ENCODE measurements around the gene NTSR1.
A peak's percentile ranks its signal among the peaks of the same experiment; 100 is the strongest.

Gene NTSR1

DNA sequence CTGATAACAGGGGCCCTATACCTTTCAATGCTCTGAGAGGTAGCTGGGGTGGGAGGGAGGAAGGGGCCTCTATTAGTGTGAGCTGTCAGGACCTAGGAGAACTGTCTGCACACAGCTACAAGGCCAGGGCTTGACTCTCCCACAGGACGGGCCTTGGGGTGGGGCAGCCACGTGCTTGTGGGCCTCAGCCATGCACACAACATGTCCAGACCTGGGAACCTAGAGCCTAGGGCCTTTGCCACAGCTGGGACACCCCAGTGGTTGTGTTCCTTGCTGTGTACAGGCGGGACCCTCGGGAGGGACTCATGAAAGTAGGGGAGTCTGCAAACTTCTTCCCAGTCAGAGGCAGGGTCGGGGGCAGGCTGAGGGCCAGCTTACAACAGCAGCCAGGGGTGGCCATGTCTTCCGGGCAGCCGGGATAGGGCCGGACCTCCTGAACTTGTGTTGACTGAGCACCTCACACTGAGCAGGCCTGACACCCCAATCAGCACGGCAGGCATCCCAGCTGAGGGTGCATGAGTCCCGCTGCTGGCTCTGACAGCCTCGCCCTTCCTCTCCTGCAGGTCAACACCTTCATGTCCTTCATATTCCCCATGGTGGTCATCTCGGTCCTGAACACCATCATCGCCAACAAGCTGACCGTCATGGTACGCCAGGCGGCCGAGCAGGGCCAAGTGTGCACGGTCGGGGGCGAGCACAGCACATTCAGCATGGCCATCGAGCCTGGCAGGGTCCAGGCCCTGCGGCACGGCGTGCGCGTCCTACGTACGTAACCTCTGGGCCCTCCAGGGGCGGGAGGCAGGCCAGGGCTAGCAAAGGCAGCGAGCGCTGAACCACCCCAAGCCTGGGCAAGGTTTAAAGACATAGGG, 45.7 kb downstream of the NTSR1 start:
- H3K56ac ChIP-seq (ENCODE audit: low read length) = peak overlapping the region; percentile 15
- H4K5ac ChIP-seq (ENCODE audit: low read length) = no peak overlapping the region
- no peak overlapping the region for H2BK15ac ChIP-seq (replicated peaks; ENCODE audit: low read depth)
- H3K4me1 ChIP-seq (ENCODE audit: control insufficient read depth, low read depth, low read length) = peaks cover 2% of the 10 kb centered on the region
- H3K4me2 ChIP-seq (ENCODE audit: low read length) = no peak overlapping the region
- no peak overlapping the region for H2AK5ac ChIP-seq (ENCODE audit: low read length)
- no peak overlapping the region for H3K4ac ChIP-seq (ENCODE audit: low read depth, low read length)
- no peak overlapping the region for H3K4me3 ChIP-seq (ENCODE audit: low read length)
- H3K27ac ChIP-seq (ENCODE audit: low read depth, low read length) = no peak overlapping the region
- no peak overlapping the region for H2BK120ac ChIP-seq (ENCODE audit: low read depth, low read length)
- H3K18ac ChIP-seq (ENCODE audit: low read length) = no peak overlapping the region
- no peak overlapping the region for H3K9ac ChIP-seq (ENCODE audit: low read length)
- H3K27me3 ChIP-seq (ENCODE audit: insufficient read depth, low read length, poor library complexity) = no peaks in the 10 kb centered on the region
- no peaks in the 10 kb centered on the region for H3K79me1 ChIP-seq (ENCODE audit: low read length)
- H4K8ac ChIP-seq (ENCODE audit: low read depth, low read length) = no peak overlapping the region
- DNase-seq = no peak
- no CpG with 5 or more reads among the region's 31 CpGs for WGBS (ENCODE audit: extremely low coverage, insufficient coverage, low lambda C conversion rate)
- H3K23ac ChIP-seq (ENCODE audit: low read length) = no peak overlapping the region
- no peak overlapping the region for H2BK5ac ChIP-seq (ENCODE audit: low read length)
- H3K79me2 ChIP-seq (ENCODE audit: control insufficient read depth, insufficient read depth, low read length) = no peaks in the 10 kb centered on the region
- H3K36me3 ChIP-seq (ENCODE audit: control insufficient read depth, insufficient read depth, low read length) = no peaks in the 10 kb centered on the region

DNA sequence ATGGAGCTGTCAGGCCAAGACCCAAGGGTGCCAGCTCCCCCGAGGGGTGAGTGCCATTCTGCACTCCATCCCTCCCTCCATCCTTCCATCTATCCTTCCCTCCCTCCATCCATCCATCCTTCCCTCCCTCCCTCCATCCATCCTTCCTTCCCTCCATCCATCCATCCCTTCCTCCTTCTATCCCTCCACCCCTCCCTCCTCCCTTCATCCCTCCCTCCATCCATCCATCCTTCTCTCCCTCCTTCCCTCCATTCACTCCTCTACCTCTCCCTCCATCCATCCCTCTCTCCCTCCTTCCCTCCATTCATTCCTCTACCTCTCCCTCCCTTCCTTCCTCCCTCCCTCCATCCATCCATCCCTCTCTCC, 46.3 kb downstream of the NTSR1 start:
- no peak overlapping the region for H2BK120ac ChIP-seq (ENCODE audit: low read depth, low read length)
- H3K4me2 ChIP-seq (ENCODE audit: low read length) = no peak overlapping the region
- no peak overlapping the region for H3K4me3 ChIP-seq (ENCODE audit: low read length)
- no peak overlapping the region for H3K27ac ChIP-seq (ENCODE audit: low read depth, low read length)
- no peak overlapping the region for H2BK15ac ChIP-seq (replicated peaks; ENCODE audit: low read depth)
- no peaks in the 10 kb centered on the region for H3K27me3 ChIP-seq (ENCODE audit: insufficient read depth, low read length, poor library complexity)
- peaks cover 2% of the 10 kb centered on the region for H3K4me1 ChIP-seq (ENCODE audit: control insufficient read depth, low read depth, low read length)
- H3K9ac ChIP-seq (ENCODE audit: low read length) = no peak overlapping the region
- H3K56ac ChIP-seq (ENCODE audit: low read length) = no peak overlapping the region
- no peak overlapping the region for H4K5ac ChIP-seq (ENCODE audit: low read length)
- WGBS (ENCODE audit: extremely low coverage, insufficient coverage, low lambda C conversion rate) = no CpG with 5 or more reads among the region's 1 CpG
- H2AK5ac ChIP-seq (ENCODE audit: low read length) = no peak overlapping the region
- no peak for DNase-seq
- H4K8ac ChIP-seq (ENCODE audit: low read depth, low read length) = no peak overlapping the region
- no peak overlapping the region for H2BK5ac ChIP-seq (ENCODE audit: low read length)
- H3K4ac ChIP-seq (ENCODE audit: low read depth, low read length) = no peak overlapping the region
- H3K18ac ChIP-seq (ENCODE audit: low read length) = no peak overlapping the region
- no peaks in the 10 kb centered on the region for H3K79me2 ChIP-seq (ENCODE audit: control insufficient read depth, insufficient read depth, low read length)
- no peak overlapping the region for H3K23ac ChIP-seq (ENCODE audit: low read length)
- H3K79me1 ChIP-seq (ENCODE audit: low read length) = no peaks in the 10 kb centered on the region
- H3K36me3 ChIP-seq (ENCODE audit: control insufficient read depth, insufficient read depth, low read length) = no peaks in the 10 kb centered on the region

DNA sequence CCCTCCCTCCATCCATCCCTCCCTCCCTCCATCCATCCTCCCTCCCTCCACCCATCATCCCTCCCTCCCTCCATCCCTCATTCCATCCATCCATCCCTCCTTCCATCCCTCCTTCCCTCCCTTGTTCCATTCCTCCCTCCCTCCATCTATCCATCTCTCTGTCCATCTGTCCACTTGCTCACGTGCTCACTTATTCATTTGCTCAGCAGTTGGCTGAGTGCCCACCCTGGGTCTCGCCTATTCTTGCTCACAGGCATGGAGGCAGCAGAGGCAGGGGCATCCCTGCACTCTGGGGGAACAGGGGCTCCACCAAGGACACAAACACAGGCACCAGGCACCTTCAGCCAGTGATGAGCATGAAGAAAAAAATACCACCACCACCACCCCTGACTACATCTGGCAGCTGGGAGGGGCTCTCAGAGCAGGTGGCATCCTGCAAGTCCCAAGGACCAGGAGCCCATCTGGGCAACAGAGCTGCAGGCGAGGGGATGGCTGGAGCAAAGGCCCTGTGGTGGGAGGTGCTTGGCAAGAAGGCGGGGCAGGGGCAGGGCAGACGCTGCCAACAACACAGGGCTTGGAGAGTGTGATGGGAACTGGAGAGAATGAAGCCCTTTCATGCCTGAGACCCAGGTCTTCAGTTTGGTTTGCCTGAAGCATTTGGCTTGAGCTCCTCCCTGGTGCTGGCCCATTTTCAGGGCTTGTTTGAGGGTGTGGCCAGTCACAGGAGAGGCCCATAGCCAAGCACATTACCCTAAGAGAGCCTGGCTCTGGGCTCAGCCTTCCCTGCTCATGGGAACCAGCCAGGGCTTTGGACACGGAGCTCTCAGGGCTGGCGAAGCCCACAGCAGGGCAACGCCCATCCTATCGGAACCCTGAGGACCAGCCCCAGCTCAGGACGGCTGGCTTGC, 47.4 kb downstream of the NTSR1 start:
- Histone ChIP-seq H3K27ac (ENCODE audit: low read depth, low read length) (no peak overlapping the region), H2AK5ac (ENCODE audit: low read length) (no peak overlapping the region), H3K4ac (ENCODE audit: low read depth, low read length) (no peak overlapping the region), H3K9ac (ENCODE audit: low read length) (no peak overlapping the region), H3K23ac (ENCODE audit: low read length) (no peak overlapping the region), H3K18ac (ENCODE audit: low read length) (no peak overlapping the region), H3K79me2 (ENCODE audit: control insufficient read depth, insufficient read depth, low read length) (no peaks in the 10 kb centered on the region), H2BK120ac (ENCODE audit: low read depth, low read length) (no peak overlapping the region), H4K8ac (ENCODE audit: low read depth, low read length) (no peak overlapping the region), H3K56ac (ENCODE audit: low read length) (no peak overlapping the region), H3K36me3 (ENCODE audit: control insufficient read depth, insufficient read depth, low read length) (no peaks in the 10 kb centered on the region), H2BK15ac (replicated peaks; ENCODE audit: low read depth) (no peak overlapping the region), H3K4me1 (ENCODE audit: control insufficient read depth, low read depth, low read length) (peaks cover 2% of the 10 kb centered on the region), H3K79me1 (ENCODE audit: low read length) (no peaks in the 10 kb centered on the region), H3K27me3 (ENCODE audit: insufficient read depth, low read length, poor library complexity) (no peaks in the 10 kb centered on the region), H3K4me2 (ENCODE audit: low read length) (no peak overlapping the region), H2BK5ac (ENCODE audit: low read length) (no peak overlapping the region), H4K5ac (ENCODE audit: low read length) (no peak overlapping the region), H3K4me3 (ENCODE audit: low read length) (no peak overlapping the region)
- no CpG with 5 or more reads among the region's 10 CpGs for WGBS (ENCODE audit: extremely low coverage, insufficient coverage, low lambda C conversion rate)
- no peak for DNase-seq

DNA sequence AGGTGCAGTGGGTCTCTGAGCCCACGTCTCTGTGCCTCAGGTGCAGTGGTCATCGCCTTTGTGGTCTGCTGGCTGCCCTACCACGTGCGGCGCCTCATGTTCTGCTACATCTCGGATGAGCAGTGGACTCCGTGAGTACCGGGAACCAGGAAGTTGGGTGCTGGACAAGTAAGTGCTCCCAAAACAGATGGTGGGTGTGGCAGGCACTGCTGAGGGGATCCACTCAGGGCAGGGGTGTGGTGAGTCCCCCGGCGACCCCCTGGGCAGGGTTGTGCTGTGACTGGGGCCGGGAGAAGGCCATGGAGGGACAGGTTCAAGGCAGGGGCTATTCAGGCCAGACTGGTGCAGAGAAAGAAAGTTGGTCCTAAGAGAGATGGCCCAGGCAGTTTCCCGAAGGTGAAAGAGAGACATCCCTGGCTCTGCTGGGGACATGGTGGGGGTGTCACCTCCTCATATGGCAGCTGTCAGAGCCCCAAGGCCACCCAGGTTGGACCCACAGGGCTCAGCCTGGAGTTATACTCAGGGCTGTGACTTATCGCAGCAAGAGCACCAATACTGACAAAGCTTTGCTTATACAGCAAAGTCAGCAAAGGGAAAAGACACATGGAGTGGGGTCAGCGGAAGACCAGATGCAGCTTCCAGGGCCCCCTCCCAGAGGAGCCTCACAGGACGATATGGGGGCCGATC, 49.7 kb downstream of the NTSR1 start:
- H3K27me3 ChIP-seq (ENCODE audit: insufficient read depth, low read length, poor library complexity) = no peaks in the 10 kb centered on the region
- H3K4me2 ChIP-seq (ENCODE audit: low read length) = no peak overlapping the region
- WGBS (ENCODE audit: extremely low coverage, insufficient coverage, low lambda C conversion rate) = no CpG with 5 or more reads among the region's 16 CpGs
- no peak overlapping the region for H2BK120ac ChIP-seq (ENCODE audit: low read depth, low read length)
- no peaks in the 10 kb centered on the region for H3K79me1 ChIP-seq (ENCODE audit: low read length)
- no peak overlapping the region for H3K56ac ChIP-seq (ENCODE audit: low read length)
- no peak overlapping the region for H3K18ac ChIP-seq (ENCODE audit: low read length)
- no peak for DNase-seq
- H3K23ac ChIP-seq (ENCODE audit: low read length) = no peak overlapping the region
- H4K8ac ChIP-seq (ENCODE audit: low read depth, low read length) = no peak overlapping the region
- no peaks in the 10 kb centered on the region for H3K4me1 ChIP-seq (ENCODE audit: control insufficient read depth, low read depth, low read length)
- no peak overlapping the region for H4K5ac ChIP-seq (ENCODE audit: low read length)
- H3K9ac ChIP-seq (ENCODE audit: low read length) = no peak overlapping the region
- H2BK5ac ChIP-seq (ENCODE audit: low read length) = no peak overlapping the region
- no peak overlapping the region for H3K4me3 ChIP-seq (ENCODE audit: low read length)
- no peak overlapping the region for H2BK15ac ChIP-seq (replicated peaks; ENCODE audit: low read depth)
- H3K27ac ChIP-seq (ENCODE audit: low read depth, low read length) = no peak overlapping the region
- H3K79me2 ChIP-seq (ENCODE audit: control insufficient read depth, insufficient read depth, low read length) = no peaks in the 10 kb centered on the region
- no peaks in the 10 kb centered on the region for H3K36me3 ChIP-seq (ENCODE audit: control insufficient read depth, insufficient read depth, low read length)
- no peak overlapping the region for H3K4ac ChIP-seq (ENCODE audit: low read depth, low read length)
- H2AK5ac ChIP-seq (ENCODE audit: low read length) = no peak overlapping the region

DNA sequence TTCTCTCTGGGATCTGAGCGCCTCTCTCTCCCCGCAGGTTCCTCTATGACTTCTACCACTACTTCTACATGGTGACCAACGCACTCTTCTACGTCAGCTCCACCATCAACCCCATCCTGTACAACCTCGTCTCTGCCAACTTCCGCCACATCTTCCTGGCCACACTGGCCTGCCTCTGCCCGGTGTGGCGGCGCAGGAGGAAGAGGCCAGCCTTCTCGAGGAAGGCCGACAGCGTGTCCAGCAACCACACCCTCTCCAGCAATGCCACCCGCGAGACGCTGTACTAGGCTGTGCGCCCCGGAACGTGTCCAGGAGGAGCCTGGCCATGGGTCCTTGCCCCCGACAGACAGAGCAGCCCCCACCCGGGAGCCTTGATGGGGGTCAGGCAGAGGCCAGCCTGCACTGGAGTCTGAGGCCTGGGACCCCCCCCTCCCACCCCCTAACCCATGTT, 51.4 kb downstream of the NTSR1 start:
- Histone ChIP-seq H3K27ac (ENCODE audit: low read depth, low read length) (no peak overlapping the region), H3K79me2 (ENCODE audit: control insufficient read depth, insufficient read depth, low read length) (no peaks in the 10 kb centered on the region), H3K36me3 (ENCODE audit: control insufficient read depth, insufficient read depth, low read length) (no peaks in the 10 kb centered on the region), H2AK5ac (ENCODE audit: low read length) (no peak overlapping the region), H2BK15ac (replicated peaks; ENCODE audit: low read depth) (no peak overlapping the region), H4K8ac (ENCODE audit: low read depth, low read length) (no peak overlapping the region), H3K79me1 (ENCODE audit: low read length) (no peaks in the 10 kb centered on the region), H3K18ac (ENCODE audit: low read length) (no peak overlapping the region), H3K56ac (ENCODE audit: low read length) (no peak overlapping the region), H2BK5ac (ENCODE audit: low read length) (no peak overlapping the region), H4K5ac (ENCODE audit: low read length) (no peak overlapping the region), H3K4me3 (ENCODE audit: low read length) (no peak overlapping the region), H3K4me2 (ENCODE audit: low read length) (no peak overlapping the region), H2BK120ac (ENCODE audit: low read depth, low read length) (no peak overlapping the region), H3K23ac (ENCODE audit: low read length) (no peak overlapping the region), H3K27me3 (ENCODE audit: insufficient read depth, low read length, poor library complexity) (no peaks in the 10 kb centered on the region), H3K9ac (ENCODE audit: low read length) (no peak overlapping the region), H3K4ac (ENCODE audit: low read depth, low read length) (no peak overlapping the region), H3K4me1 (ENCODE audit: control insufficient read depth, low read depth, low read length) (no peaks in the 10 kb centered on the region)
- WGBS (ENCODE audit: extremely low coverage, insufficient coverage, low lambda C conversion rate) = no CpG with 5 or more reads among the region's 20 CpGs
- no peak for DNase-seq
